Measurements from ENCODE around the gene JPH2.

DNA sequence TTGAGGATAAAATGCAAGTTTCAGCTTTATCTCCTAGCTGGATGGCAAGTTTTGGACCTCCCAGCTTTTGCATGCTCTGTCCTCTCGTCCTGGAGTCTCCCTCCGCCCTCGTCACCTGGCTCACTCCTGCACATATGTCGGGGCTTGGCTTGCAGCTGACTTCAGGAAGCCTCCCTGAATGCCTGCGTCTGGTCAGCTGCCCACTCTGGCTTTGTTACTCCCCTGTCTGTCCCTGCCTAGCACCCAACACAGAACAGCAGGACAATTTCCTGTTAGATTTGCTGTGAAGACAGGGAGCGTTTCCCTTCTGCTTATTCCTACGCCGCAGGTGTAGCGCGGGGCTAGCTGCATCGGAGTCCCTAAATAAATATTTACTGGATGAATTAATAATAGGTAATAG, 5.4 kb downstream of the JPH2 start:
- TF ChIP-seq YY1 (IDR thresholded peaks at IDR 0.05; ENCODE audit: insufficient read depth, insufficient read length), result no peak
- TF ChIP-seq SUZ12 (IDR thresholded peaks at IDR 0.05; ENCODE audit: extremely low read depth, insufficient read depth, insufficient read length), result no peak

Measured in NT2/D1 (cell line).